SK-N-SH treated with all-trans-retinoic acid at 6 μM for 48 hours (cell line): ENCODE data around the gene ABCA13.

Experiments
- ATAC-seq: fragments of 200-7000 bp; cut with Tn5 transposase; 3 replicates; pipeline ENCODE4 v1.9.1; 2020; ENCODE audit warnings: mild to moderate bottlenecking, moderate library complexity
- ARNTL ChIP-seq: fragments of 450-650 bp; formaldehyde crosslinking; IDR thresholded peaks from 2 replicates; pipeline ENCODE4 v1.5.0; 2020; ENCODE audit warnings: low read depth, mild to moderate bottlenecking, moderate library complexity, borderline replicate concordance
- BACH2 ChIP-seq: fragments of 250-450 bp; sonication (Bioruptor Pico); IDR thresholded peaks from 2 replicates; pipeline ENCODE4 v1.9.0; 2021; ENCODE audit warnings: mild to moderate bottlenecking, borderline replicate concordance
- CREB5 ChIP-seq: fragments of 250-450 bp; sonication (Bioruptor Pico); IDR thresholded peaks from 2 replicates; pipeline ENCODE4 v1.5.1; 2020; ENCODE audit warnings: low read depth, mild to moderate bottlenecking, moderate library complexity
- CSRNP3 ChIP-seq: fragments of 250-450 bp; sonication (Bioruptor Pico); IDR thresholded peaks from 2 replicates; pipeline ENCODE4 v1.5.1; 2021; ENCODE audit warnings: mild to moderate bottlenecking, moderate library complexity
- ESRRG ChIP-seq: fragments of 250-450 bp; sonication (Bioruptor Pico); IDR thresholded peaks from 2 replicates; pipeline ENCODE4 v1.6.1; 2021; ENCODE audit warnings: mild to moderate bottlenecking
- ISL1 ChIP-seq: fragments of 250-450 bp; sonication (Bioruptor Pico); IDR thresholded peaks from 2 replicates; pipeline ENCODE4 v2.1.2; 2022; ENCODE audit warnings: mild to moderate bottlenecking, moderate library complexity
- OSR1 ChIP-seq: fragments of 250-450 bp; sonication (Bioruptor Pico); IDR thresholded peaks from 2 replicates; pipeline ENCODE4 v1.8.0; 2022; ENCODE audit warnings: moderate library complexity, mild to moderate bottlenecking, inconsistent platforms
- PATZ1 ChIP-seq: fragments of 250-450 bp; sonication (Bioruptor Pico); IDR thresholded peaks from 2 replicates; pipeline ENCODE4 v1.8.0; 2020; ENCODE audit warnings: mild to moderate bottlenecking, moderate library complexity, borderline replicate concordance
- POU6F1 ChIP-seq: fragments of 250-450 bp; sonication (Bioruptor Pico); IDR thresholded peaks from 2 replicates; pipeline ENCODE4 v1.8.0; 2021; ENCODE audit warnings: low read depth, mild to moderate bottlenecking, moderate library complexity, borderline replicate concordance
- PPARA ChIP-seq: fragments of 250-450 bp; sonication (Bioruptor Pico); IDR thresholded peaks from 2 replicates; pipeline ENCODE4 v1.5.0; 2020; ENCODE audit warnings: mild to moderate bottlenecking, borderline replicate concordance
- RARB ChIP-seq: fragments of 250-450 bp; sonication (Bioruptor Pico); IDR thresholded peaks from 2 replicates; pipeline ENCODE4 v1.8.0; 2021; ENCODE audit warnings: mild to moderate bottlenecking, moderate library complexity
- SNAI2 ChIP-seq: fragments of 250-450 bp; sonication (Bioruptor Pico); IDR thresholded peaks from 2 replicates; pipeline ENCODE4 v1.5.0; 2020; ENCODE audit warnings: mild to moderate bottlenecking, moderate library complexity
- TCF4 ChIP-seq: fragments of 250-450 bp; sonication (Bioruptor Pico); IDR thresholded peaks from 2 replicates; pipeline ENCODE4 v1.8.0; 2021; ENCODE audit warnings: mild to moderate bottlenecking, moderate library complexity, borderline replicate concordance
- TOX ChIP-seq: fragments of 250-450 bp; sonication (Bioruptor Pico); IDR thresholded peaks from 2 replicates; pipeline ENCODE4 v1.8.0; 2021; ENCODE audit warnings: mild to moderate bottlenecking, moderate library complexity, borderline replicate concordance
- TSHZ2 ChIP-seq: fragments of 250-450 bp; sonication (Bioruptor Pico); IDR thresholded peaks from 2 replicates; pipeline ENCODE4 v1.5.0; 2020; ENCODE audit warnings: mild to moderate bottlenecking, moderate library complexity
- ZC3H10 ChIP-seq: fragments of 250-450 bp; sonication (Bioruptor Pico); IDR thresholded peaks from 2 replicates; pipeline ENCODE4 v1.5.1; 2021; ENCODE audit warnings: mild to moderate bottlenecking, moderate library complexity
- ZFP3 ChIP-seq: fragments of 250-450 bp; sonication (Bioruptor Pico); IDR thresholded peaks from 2 replicates; pipeline ENCODE4 v1.5.0; 2020; ENCODE audit warnings: mild to moderate bottlenecking, moderate library complexity
- ZNF565 ChIP-seq: fragments of 450-650 bp; formaldehyde crosslinking; conservative IDR thresholded peaks from 2 replicates; pipeline ENCODE4 v1.5.0; 2020; ENCODE audit warnings: low read depth, mild to moderate bottlenecking, moderate library complexity
- ZNF70 ChIP-seq: fragments of 450-650 bp; formaldehyde crosslinking; IDR thresholded peaks from 2 replicates; pipeline ENCODE4 v1.5.0; 2020; ENCODE audit warnings: mild to moderate bottlenecking, moderate library complexity
- ZNF8 ChIP-seq: fragments of 450-650 bp; formaldehyde crosslinking; IDR thresholded peaks from 2 replicates; pipeline ENCODE4 v1.5.0; 2020; ENCODE audit warnings: mild to moderate bottlenecking, moderate library complexity

ABCA13 gene

GRCh38 chr7:48292949-48293348 lies 121.7 kb downstream of the ABCA13 start (continued):
- TF ChIP-seq PATZ1 (CRISPR knock-in tag) (no peak), SNAI2 (no peak), ZNF70 (no peak), ARNTL (CRISPR knock-in tag) (no peak), ESRRG (CRISPR knock-in tag) (no peak), TCF4 (CRISPR knock-in tag) (no peak), TSHZ2 (CRISPR knock-in tag) (no peak), TOX (CRISPR knock-in tag) (no peak), ZFP3 (no peak), ISL1 (CRISPR knock-in tag) (no peak)
- TF ChIP-seq, all 23 proteins: peak for 0

GRCh38 chr7:48295296-48295971 lies 124.2 kb downstream of the ABCA13 start:
- no peak for ATAC-seq
- TF ChIP-seq CREB5 (CRISPR knock-in tag), result no peak
- no peak for TF ChIP-seq ZNF70
- TF ChIP-seq TCF4 (CRISPR knock-in tag), result no peak
- TF ChIP-seq ZNF8 (CRISPR knock-in tag), result no peak
- no peak for TF ChIP-seq ARNTL (CRISPR knock-in tag)
- TF ChIP-seq ZNF565 (CRISPR knock-in tag), result no peak
- no peak for TF ChIP-seq SNAI2
- no peak for TF ChIP-seq CSRNP3 (CRISPR knock-in tag)
- TF ChIP-seq TOX (CRISPR knock-in tag), result no peak
- TF ChIP-seq BACH2 (CRISPR knock-in tag), result no peak
- TF ChIP-seq PPARA, result no peak

- no peak for ATAC-seq
- no peak for TF ChIP-seq OSR1 (CRISPR knock-in tag)
- no peak for TF ChIP-seq SNAI2
- no peak for TF ChIP-seq RARB
- no peak for TF ChIP-seq ZNF70
- no peak for TF ChIP-seq POU6F1 (CRISPR knock-in tag)
- TF ChIP-seq PPARA, result no peak
- TF ChIP-seq ZFP3, result no peak
- no peak for TF ChIP-seq CSRNP3 (CRISPR knock-in tag)
- TF ChIP-seq CREB5 (CRISPR knock-in tag), result no peak
- no peak for TF ChIP-seq ZC3H10 (CRISPR knock-in tag)
- TF ChIP-seq TCF4 (CRISPR knock-in tag), result no peak
- no peak for TF ChIP-seq PATZ1 (CRISPR knock-in tag)
Measured at GRCh38 chr7:48296966-48297365, 125.7 kb downstream of the ABCA13 start.
